K562 (cell line): Measurements from ENCODE around the gene NOSIP.

Experiments used
- BCOR ChIP-seq: fragments of 450-650 bp; IDR thresholded peaks from 2 replicates; pipeline ENCODE4 v1.6.1; 2016
- DNMT1 ChIP-seq: fragments of 450-650 bp; IDR thresholded peaks from 2 replicates; pipeline ENCODE4 v1.6.1; 2016; ENCODE audit warnings: antibody characterized with exemption, mild to moderate bottlenecking
- GABPB1 ChIP-seq: sonication (generic); formaldehyde crosslinking; IDR thresholded peaks from 2 replicates; pipeline ENCODE4 v1.8.0; 2022; ENCODE audit warnings: mild to moderate bottlenecking, missing genetic modification reagents
- L3MBTL2 ChIP-seq: fragments of 450-650 bp; IDR thresholded peaks from 2 replicates; pipeline ENCODE4 v1.6.1; 2016; ENCODE audit warnings: mild to moderate bottlenecking, moderate library complexity
- RB1 ChIP-seq: fragments of 450-650 bp; IDR thresholded peaks from 2 replicates; pipeline ENCODE4 v1.6.1; 2017; ENCODE audit warnings: low read depth, mild to moderate bottlenecking
- TFAM ChIP-seq: fragments of 250-450 bp; sonication (Bioruptor Pico); conservative IDR thresholded peaks from 2 replicates; pipeline ENCODE4 v1.5.0; 2021; ENCODE audit warnings: mild to moderate bottlenecking, moderate library complexity
- TF ChIP-seq, protein P1 (sequence below), 3 experiments: IDR thresholded peaks in 2 of 3; conservative IDR thresholded peaks in 1 of 3; 2 replicates each; pipeline ENCODE4 v1.5.1; 2011 to 2012; ENCODE audit warnings: low read length in 3 of 3, mild to moderate bottlenecking in 3 of 3, control low read depth in 2 of 3, improper control_type of control experiment in 1 of 3, inconsistent platforms in 1 of 3, low read depth in 1 of 3, mixed read lengths in 1 of 3, moderate library complexity in 1 of 3; ENCODE audit not compliant: insufficient read depth in 2 of 3
- TF ChIP-seq, protein P2 (sequence below): fragments of 250-450 bp; sonication (Bioruptor Pico); IDR thresholded peaks from 2 replicates; pipeline ENCODE4 v1.8.0; 2022; ENCODE audit warnings: inconsistent platforms

- TF ChIP-seq TFAM (CRISPR knock-in tag): no peak
- TF ChIP-seq, protein P1, sequence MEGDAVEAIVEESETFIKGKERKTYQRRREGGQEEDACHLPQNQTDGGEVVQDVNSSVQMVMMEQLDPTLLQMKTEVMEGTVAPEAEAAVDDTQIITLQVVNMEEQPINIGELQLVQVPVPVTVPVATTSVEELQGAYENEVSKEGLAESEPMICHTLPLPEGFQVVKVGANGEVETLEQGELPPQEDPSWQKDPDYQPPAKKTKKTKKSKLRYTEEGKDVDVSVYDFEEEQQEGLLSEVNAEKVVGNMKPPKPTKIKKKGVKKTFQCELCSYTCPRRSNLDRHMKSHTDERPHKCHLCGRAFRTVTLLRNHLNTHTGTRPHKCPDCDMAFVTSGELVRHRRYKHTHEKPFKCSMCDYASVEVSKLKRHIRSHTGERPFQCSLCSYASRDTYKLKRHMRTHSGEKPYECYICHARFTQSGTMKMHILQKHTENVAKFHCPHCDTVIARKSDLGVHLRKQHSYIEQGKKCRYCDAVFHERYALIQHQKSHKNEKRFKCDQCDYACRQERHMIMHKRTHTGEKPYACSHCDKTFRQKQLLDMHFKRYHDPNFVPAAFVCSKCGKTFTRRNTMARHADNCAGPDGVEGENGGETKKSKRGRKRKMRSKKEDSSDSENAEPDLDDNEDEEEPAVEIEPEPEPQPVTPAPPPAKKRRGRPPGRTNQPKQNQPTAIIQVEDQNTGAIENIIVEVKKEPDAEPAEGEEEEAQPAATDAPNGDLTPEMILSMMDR (IDR thresholded peaks at IDR 0.05 in 2 of 3, conservative IDR thresholded peaks at IDR 0.05 in 1 of 3; ENCODE audit: insufficient read depth in 2 of 3, low read depth in 1 of 3, low read length in 3 of 3): no peak
- TF ChIP-seq DNMT1: no peak
- TF ChIP-seq L3MBTL2: no peak
- TF ChIP-seq BCOR: no peak
- TF ChIP-seq, protein P2, sequence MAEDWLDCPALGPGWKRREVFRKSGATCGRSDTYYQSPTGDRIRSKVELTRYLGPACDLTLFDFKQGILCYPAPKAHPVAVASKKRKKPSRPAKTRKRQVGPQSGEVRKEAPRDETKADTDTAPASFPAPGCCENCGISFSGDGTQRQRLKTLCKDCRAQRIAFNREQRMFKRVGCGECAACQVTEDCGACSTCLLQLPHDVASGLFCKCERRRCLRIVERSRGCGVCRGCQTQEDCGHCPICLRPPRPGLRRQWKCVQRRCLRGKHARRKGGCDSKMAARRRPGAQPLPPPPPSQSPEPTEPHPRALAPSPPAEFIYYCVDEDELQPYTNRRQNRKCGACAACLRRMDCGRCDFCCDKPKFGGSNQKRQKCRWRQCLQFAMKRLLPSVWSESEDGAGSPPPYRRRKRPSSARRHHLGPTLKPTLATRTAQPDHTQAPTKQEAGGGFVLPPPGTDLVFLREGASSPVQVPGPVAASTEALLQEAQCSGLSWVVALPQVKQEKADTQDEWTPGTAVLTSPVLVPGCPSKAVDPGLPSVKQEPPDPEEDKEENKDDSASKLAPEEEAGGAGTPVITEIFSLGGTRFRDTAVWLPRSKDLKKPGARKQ (CRISPR knock-in tag): no peak
- TF ChIP-seq GABPB1: no peak
- TF ChIP-seq RB1: no peak
These were observed 29.2 kb upstream of the NOSIP start for GRCh38 chr19:49609499-49610092.
